Inflammatory macrophage treated with lipopolysaccharide for 1 hour (primary cell): Measurements from ENCODE around the gene ABCB6.

Source experiments
- DNase-seq, 2 donors: peaks; one replicate each; pipeline ENCODE4 v3.0.0-alpha.2; 2020 to 2022

Gene ABCB6

DNA sequence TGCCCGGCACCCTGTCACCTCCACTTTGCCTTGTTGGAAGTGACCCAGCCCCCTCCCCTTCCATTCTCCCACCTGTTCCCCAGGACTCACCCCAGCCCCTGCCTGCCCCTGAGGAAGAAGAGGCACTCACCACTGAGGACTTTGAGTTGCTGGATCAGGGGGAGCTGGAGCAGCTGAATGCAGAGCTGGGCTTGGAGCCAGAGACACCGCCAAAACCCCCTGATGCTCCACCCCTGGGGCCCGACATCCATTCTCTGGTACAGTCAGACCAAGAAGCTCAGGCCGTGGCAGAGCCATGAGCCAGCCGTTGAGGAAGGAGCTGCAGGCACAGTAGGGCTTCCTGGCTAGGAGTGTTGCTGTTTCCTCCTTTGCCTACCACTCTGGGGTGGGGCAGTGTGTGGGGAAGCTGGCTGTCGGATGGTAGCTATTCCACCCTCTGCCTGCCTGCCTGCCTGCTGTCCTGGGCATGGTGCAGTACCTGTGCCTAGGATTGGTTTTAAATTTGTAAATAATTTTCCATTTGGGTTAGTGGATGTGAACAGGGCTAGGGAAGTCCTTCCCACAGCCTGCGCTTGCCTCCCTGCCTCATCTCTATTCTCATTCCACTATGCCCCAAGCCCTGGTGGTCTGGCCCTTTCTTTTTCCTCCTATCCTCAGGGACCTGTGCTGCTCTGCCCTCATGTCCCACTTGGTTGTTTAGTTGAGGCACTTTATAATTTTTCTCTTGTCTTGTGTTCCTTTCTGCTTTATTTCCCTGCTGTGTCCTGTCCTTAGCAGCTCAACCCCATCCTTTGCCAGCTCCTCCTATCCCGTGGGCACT lies 36.2 kb downstream of the ABCB6 start:
- DNase-seq: peak; percentile 23 to 57

DNA sequence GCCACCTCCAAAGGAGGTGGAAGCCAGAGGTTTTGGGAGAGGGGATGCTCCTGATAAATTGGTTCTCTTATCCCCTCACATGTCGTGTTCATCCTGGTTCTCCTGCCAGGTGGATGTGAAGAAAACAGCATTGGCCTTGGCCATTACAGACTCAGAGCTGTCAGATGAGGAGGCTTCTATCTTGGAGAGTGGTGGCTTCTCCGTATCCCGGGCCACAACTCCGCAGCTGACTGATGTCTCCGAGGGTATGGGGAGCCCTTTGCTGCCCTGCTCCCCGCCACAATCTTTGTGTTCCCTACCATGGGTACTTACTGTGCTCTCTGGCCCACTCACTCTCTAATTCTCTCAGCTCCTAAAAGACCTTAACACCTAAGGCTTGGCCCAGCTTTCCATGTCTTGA lies 37.2 kb downstream of the ABCB6 start:
- no peak for DNase-seq

DNA sequence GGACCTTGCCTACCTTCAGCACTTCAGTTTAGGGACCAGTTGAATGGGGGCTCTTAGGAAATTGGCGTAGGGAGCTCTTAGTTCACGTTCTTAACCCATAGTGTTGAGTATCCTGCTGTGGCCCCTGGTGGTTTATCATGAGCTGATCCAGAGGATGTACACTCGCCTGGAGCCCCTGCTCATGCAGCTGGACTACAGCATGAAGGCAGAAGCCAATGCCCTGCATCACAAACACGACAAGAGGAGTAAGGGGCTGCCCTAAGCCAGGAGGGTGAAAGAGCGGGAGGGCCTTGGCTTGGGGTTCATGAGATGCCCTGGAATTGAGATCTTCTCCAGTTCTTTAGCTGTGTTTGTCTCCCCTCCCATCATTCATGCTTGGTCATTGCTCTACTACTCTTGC lies 37.8 kb downstream of the ABCB6 start:
- DNase-seq: no peak

DNA sequence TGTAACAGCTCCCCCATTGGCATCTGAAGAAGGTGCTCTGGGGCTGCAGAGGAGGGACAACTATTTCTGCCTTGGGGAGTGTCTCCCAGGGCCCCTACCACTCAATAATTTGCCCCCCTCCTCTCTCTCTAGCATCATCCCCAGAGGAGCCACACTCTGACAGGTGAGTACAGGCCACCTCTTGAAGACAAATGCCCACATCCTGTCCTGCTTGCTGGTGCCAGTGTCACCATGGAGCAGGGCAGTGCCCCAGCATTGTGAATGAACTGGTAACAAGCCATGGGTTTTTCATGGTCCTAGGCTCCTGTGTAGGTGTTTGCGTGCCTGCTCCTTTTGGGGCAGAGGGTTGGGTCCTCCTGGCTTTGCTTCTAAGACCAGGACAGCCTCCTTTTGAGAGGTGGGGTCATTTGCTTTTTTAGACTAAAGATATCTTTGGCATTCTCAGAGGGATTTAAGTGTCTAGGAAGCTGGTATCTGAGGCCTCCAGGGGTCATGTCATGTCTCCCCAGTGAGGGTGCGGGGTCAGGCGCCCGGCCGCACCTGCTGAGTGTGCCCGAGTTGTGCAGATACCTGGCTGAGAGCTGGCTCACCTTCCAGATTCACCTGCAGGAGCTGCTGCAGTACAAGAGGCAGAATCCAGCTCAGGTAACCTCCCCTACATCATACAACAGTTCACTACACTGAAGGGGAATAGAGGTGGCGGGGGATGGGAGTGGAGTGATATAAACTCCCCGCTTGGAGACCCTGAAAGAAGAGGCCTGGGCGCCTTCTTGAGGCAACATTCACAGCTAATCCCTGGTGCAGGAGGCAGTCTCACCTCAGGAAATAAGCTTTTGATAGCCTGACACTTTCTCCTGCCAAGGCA lies 38.9 kb downstream of the ABCB6 start:
- no peak for DNase-seq

DNA sequence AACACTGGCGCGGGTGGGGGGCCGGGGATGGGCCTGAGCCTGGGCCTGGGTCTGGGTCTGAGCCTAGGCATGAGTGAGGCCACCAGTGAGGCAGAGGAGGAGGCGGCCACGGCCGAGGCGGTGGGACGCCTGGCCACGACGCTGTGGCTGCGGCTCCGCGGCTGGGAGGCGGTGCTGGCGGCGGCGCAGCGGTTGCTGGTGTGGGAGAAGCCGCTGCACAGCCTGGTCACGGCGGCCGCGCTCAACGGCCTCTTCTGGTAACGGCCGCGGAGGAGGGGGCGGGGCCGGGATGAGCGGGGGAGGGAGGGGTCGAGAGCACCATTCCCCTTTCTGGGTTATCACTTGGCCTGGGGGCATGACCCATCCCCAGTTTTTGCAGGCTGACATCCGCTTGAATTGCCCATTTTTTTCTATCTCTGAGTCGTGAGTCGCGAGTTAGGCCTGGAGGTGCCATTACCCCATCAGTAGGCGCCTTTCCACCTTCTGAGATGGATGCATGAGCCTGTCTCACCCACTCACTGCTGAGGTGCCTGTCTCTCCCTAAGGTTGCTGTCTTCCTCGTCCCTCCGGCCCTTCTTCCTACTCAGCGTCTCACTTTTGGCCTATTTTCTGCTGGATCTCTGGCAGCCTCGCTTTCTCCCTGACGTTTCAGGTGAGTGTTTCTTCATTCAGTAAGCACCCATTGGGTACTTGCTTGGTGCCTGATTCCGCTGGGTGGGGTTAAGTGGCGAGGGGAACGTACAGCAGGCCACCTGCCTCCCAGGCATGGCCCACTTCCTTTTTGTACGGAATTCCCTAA lies 40.2 kb downstream of the ABCB6 start:
- peak in 1 of 2 donors; percentile 24 for DNase-seq

DNA sequence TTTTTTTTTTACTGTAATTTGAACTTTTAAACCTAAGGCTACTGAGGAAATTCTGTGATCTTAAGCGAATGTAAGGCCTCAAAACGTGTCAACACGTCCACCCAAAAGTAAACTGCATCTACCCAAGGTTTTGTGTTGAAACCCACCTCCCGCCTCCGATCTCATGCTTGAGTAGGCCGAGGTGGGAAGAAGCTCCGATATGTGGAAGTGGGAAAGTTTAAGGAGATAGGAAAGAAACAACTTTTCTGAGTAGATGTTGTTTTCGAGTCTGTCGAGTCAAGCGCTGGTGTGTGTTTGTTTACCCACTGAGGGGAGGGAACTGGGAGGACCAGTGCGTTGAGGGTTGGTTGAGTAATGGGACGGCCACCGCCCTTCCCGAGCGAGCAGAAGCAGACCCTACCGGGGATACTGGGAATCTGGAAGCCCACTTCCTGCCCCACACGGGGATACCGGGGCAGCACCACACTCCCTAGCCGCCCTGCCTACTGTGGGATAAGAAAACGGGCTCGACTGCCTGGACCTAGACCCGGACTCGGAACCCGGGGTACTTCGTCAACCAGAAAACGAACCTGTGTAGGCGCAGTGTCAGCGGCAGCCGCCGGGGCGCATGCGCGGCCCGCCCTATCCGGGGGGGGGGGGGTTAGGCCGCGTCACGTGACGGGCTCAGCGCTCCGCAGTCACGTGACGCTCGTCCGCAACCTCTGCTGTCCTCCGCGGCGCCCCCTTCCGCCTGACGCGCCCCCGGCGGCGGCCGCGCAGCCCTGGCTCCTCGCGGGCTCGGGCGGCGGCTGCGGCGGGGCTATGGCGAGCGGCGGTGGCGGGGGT lies 41.0 kb downstream of the ABCB6 start, which contains the start of gene RETREG2:
Gene RETREG2, plus strand, starts transcription at position 724 of the 825 bp plus-strand sequence. Its CDS starts 78 bp downstream, at position 802.
- peak; percentile 83 to 86 for DNase-seq

DNA sequence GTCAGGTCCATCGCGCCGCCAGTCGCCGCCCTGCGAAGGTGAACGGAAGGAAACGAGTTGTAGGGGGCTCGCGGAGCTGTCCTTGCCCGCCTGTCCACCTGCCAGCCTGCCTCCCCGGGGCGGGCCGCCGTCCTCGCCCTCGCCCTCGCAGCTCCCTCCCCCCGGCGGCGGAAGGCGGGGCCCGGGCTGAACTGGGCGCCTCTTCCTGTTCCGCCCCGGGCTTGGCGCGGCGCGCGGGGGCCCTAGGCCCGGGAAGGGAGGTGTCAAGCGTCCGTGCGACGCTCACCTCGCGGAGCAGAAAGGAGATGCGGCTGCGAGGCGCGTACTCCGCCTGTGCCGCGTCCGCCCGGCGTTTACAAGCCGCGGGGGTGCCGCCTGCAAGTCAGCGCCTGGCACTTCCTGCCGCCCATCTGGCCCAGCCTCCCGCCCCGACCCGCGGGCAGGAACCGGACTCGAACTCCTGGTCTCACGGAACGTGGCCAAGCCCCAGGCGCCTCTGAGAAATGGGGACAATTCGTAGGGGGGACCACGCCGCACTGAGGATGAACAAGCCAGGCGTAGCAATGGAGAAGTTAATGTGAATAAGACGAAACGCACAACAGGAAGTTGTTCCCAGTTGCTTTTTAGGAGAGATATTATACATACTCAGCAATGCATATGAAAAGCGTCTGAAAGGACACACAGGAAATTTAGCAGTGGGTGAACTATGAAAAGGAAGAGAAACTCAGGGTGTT lies 41.8 kb downstream of the ABCB6 start, which contains the start of gene CNPPD1:
Gene CNPPD1, minus strand, starts transcription at position 108 of the 734 bp plus-strand sequence. Its CDS starts 97 bp downstream, at position 11.
- peak; percentile 77 to 81 for DNase-seq

DNA sequence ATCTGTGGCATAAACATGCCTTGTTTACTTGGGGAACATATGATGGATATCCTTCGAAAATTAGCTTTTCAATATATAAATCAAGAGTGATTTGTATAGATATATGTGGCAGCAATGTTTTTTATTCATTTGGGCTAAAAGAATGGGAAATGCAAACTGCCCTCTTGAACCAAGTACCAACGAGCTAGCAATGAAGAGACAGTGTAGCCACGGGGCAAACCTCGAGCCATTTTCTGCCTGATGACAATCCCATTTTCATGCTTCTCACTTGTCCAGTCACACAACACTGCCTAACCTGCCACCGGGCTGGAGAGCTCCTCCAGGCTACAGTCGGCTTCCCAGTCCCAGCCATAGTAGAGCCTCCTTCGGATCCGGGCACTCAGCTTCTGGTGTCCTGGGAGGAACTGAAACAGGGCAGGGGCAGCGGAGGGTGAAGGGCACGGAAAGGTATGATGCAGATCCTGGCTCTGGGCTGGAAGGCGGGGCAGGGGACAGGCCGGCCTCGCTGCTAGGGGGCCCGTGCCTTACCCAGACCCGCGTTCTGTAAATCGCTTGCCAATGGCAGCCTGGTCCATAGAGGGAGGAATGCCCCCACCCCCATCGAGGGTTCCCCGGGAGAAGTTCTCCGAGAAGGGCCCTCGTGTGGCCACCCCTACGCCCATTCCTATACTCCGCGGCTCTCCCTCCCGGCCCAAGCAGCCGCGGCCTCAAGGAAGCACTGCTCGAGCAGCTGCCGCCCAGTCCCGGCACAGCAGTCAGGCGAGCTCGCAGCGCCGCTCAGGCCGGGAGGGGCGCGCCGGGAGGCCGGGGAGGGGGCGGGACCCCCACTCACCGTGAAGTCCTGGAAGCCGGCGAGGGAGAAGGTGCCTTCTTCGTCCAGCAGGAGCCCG lies 42.6 kb downstream of the ABCB6 start:
- DNase-seq: peak; percentile 40 to 66

DNA sequence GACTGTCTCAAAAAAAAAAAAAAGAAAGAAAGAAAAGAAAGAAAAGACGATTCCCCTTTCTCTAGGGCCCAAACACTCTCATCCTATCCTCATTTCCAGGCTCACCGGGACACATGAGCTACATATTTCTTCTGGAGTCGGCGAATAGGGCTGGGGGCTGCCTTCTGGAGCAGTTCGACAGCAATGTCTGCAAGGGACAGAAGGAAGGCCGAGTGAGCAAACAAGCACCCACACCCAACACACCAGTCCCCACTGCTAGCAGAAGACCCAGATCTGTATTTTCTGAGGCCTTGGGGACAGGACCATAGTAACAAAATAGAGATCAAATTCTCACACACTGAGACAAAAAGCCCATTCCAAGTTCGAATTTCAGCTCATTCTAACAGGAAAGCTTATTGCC lies 43.3 kb downstream of the ABCB6 start:
- DNase-seq: no peak

DNA sequence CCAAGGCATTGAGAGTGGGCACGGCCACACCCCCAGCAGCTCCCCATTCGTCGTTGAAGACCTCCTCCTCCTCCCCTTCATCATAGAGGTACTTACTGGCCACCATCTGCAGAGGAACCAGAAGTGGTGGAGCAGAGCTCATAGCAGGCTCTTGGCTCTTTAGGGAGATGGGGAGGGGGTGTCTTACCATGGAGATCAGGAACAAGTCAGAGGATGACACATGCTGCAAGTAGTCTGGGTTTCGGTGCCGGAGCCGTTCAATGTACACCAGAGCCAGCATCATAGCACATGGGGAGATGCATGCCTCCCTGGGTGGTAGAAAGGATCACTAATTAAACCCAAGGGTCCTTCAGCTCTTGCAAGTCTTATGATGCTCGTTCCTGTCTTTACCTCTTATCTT lies 44.0 kb downstream of the ABCB6 start:
- DNase-seq: no peak

DNA sequence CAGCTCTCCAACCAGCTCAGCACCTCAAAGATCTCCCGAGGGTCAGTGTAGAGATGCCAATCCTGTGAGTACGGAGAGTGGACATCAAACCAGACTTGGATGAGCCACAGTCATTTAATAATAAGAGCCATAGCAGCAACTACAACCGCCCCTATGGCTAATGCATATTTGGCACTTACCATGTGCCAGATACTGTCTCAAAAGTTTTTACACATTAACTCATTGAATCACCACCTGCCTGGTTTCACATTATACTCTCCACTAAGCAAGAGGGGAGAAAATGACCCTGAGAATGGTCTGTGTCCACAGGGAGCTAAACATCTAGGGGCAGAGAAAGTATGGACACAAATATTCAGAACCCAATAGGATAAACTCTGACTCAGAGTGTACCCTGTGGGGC lies 44.6 kb downstream of the ABCB6 start:
- no peak for DNase-seq

DNA sequence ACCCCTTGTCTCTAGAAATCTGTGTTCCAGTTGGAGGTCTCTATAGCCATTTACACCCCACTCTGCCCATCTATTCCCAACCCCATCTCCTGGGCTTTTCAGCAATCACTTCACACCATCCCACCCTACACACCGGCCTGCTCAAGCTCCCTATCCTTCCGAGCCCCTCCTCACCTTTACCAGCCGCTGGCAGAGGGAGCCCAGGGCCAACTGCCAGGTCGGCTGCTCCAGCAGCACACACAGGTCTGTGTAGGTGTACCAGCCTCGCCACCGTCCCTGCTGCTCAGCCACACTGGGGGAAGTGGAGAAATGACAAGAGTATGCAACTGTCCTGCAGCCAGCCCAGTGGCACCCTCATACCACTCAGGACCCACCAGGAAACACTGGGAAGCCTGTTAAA lies 45.6 kb downstream of the ABCB6 start:
- no peak for DNase-seq

DNA sequence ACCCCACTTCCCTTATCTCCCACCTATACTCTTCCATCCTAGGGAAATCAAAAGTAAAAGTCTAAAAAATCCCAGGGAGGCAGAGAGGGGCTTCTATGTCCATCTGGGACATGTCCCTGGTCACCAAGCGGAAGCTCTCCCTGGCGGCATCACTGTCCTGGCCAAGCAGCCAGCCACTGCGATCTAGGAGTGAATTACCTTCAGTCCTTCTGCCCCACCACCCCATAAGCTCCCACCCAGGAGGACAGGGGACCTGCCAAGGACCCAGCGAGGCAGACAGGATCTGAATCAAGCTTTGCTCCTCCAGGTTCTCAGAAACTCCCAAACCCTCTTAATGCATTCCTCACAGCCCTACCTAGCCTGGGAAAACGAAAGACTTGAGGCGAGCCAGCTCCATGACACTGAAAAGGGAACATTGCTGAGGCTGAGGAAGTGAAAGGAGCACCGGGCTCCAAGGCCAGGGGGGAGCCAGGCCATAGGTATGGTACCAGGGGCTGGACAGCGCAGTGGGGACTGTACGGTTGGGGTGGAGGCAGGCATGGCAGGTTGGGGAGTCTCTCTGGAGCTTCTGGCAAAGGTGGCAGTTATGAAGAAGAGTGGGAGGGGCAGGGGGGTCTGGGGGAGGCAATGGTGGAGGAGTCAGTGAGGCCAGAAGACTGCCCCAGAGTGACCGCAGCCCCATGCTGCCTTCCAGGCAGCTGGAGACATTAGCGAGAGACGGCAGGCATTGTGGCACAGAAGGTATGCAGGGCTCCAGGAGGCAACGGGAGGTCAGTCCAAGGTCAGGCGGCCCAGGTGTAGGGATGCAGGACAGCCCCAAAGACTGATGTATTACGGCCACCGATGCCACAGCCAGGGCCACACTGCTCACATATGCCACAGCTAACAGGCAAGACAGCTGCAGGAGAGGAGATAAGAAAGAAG lies 46.3 kb downstream of the ABCB6 start:
- no peak for DNase-seq

DNA sequence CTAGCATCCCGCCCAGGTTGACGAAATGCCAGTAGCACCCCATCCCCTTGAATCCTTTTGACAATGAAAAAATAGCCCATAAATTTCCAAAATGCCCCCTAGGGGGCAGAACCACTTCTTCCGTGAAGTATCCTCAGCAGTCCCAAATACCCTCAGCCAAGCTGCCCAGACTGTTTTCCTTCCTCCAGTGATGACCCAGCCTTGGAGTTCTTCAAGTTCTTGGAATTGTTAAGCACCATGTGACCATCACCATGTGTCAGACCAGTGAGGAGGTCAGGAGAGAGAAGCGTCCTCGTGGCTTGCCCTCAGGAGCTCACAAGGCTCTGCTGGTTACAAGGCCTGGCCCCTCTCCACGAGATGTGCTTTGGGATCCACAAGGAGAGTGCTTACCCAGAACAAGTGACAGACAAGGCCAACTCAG lies 47.5 kb downstream of the ABCB6 start:
- DNase-seq: peak; percentile 36 to 78

DNA sequence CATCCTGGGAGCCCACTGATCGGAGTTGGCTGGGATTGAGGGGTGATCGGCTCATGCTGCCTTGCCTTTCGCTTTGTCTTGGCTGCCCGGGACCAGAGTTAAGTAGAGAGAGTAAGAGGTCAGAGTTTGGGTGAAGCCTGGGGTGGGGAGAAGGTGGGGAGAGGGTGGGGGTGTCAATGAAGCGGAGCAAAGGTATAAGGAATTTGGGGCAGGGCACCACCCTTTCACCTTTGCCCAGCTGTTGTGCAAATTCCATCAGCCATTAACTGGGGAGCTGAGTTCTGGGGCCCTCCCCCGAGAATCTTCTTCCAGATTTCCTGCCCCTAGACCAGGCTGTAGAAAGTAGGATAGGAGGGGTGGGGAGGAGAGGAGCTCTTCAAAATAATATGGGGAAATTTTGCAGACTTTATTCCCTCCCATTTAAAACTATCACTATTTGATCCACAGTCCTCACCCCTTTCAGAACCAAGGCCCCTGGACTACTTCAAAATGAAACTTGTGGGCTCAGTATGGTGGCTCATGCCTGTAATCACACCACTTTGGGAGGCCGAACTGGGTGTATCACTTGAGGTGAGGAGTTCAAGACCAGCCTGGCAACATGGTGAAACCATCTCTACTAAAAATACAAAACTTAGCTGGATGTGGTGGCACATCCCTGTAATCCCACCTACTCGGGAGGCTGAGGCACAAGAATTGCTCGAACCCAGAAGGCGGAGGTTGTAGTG lies 48.7 kb downstream of the ABCB6 start, which contains the start of gene SLC23A3:
Gene SLC23A3, minus strand, starts transcription at position 100 of the 725 bp plus-strand sequence. Its CDS starts 45 bp downstream, at position 55.
- no peak for DNase-seq

DNA sequence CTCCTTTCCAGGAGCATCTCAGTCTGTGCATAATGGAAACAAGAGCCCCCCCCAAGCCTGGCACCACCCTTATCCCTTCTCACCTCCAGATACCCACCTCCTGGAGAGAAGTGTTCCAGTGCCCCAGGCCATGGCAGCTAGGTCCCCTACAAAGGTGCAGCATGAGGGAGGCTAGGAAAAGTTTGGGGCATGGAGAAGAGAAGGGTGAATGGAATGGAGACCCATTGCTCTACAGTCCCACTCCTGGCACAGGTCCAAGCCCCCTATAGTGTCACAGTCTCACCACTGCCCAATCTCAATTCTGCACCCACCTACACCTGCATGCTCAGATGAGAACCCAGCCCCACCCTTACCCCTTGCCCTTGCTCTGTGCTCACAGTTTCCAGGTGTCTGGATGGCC lies 49.8 kb downstream of the ABCB6 start:
- DNase-seq: no peak

DNA sequence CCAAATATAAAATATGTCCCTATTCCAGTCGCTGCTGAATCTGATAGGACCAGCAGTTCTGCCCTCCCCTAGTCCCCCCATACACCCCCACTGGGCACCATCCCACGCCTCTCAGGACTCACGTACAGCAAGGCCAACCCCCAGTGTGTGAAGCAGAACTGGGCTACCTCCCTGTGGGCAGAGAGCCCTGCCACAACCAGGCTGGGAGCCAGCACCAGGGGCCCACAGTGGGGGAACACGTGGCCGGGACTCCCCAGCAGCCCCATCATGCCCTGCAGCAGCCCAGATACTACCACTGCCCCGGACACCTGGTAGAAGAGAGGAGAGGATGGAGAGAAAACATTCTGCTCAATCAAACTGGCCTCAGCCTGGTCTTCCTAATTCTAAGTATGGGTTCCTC lies 50.2 kb downstream of the ABCB6 start:
- DNase-seq: peak in 1 of 2 donors; percentile 9

DNA sequence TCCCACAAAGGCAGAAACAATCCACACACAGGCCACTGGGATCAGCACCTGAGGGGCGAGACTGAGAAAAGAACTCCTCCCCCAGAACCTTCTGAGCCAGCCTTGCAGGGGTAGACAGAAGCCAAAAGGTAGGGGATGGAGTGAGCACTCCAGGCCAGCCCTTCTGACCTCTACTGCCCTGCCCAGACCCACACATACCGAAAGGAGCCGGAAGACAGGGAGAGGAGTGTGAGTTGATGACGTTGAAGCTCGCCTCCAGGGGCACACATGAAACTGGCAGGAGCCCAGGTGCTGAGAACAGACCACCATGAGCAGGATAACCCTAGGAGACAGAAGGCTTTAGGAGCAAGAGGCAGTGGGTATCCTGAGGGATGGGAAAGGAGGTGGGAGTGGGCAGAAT lies 50.8 kb downstream of the ABCB6 start:
- no peak for DNase-seq
